ENCODE measurements around the gene FOLR1.

The FOLR1 gene

GRCh38 chr11:72235351-72236057 is 43.6 kb downstream of the FOLR1 start:
- no peak for DNase-seq (ENCODE audit: low read depth, low spot score)

GRCh38 chr11:72236083-72236697 is 44.2 kb downstream of the FOLR1 start:
- DNase-seq (ENCODE audit: low read depth, low spot score), result no peak

- no peak for DNase-seq (ENCODE audit: low read depth, low spot score)
Observed at GRCh38 chr11:72236774-72237111, 44.8 kb downstream of the FOLR1 start.

- DNase-seq (ENCODE audit: low read depth, low spot score), result no peak
Observed at GRCh38 chr11:72237112-72237931, 45.4 kb downstream of the FOLR1 start.

- peak; percentile 83 for DNase-seq (ENCODE audit: low read depth, low spot score)
Observed at GRCh38 chr11:72238040-72238450, 46.1 kb downstream of the FOLR1 start.

GRCh38 chr11:72238492-72239312 is 46.8 kb downstream of the FOLR1 start:
- DNase-seq (ENCODE audit: low read depth, low spot score), result no peak

GRCh38 chr11:72239313-72239848 is 47.4 kb downstream of the FOLR1 start:
- peak; percentile 65 for DNase-seq (ENCODE audit: low read depth, low spot score)

GRCh38 chr11:72239849-72240460 is 48.0 kb downstream of the FOLR1 start:
- peak; percentile 70 for DNase-seq (ENCODE audit: low read depth, low spot score)

GRCh38 chr11:72240461-72241290 is 48.7 kb downstream of the FOLR1 start:
- peak; percentile 41 for DNase-seq (ENCODE audit: low read depth, low spot score)

GRCh38 chr11:72241291-72241781 is 49.4 kb downstream of the FOLR1 start:
- DNase-seq (ENCODE audit: low read depth, low spot score), result no peak

- no peak for DNase-seq (ENCODE audit: low read depth, low spot score)
Observed at GRCh38 chr11:72242141-72242540, 50.2 kb downstream of the FOLR1 start.

- DNase-seq (ENCODE audit: low read depth, low spot score), result no peak
Observed at GRCh38 chr11:72243173-72244059, 51.5 kb downstream of the FOLR1 start.

- no peak for DNase-seq (ENCODE audit: low read depth, low spot score)
Observed at GRCh38 chr11:72244060-72244360, 52.1 kb downstream of the FOLR1 start, which contains the start of gene PHOX2A. Gene PHOX2A, minus strand, starts transcription at chr11:72244176. Its CDS starts 172 bp downstream, at chr11:72244004.

- DNase-seq (ENCODE audit: low read depth, low spot score), result no peak
Observed at GRCh38 chr11:72244361-72245262, 52.7 kb downstream of the FOLR1 start.

- DNase-seq (ENCODE audit: low read depth, low spot score), result no peak
Observed at GRCh38 chr11:72245263-72245816, 53.4 kb downstream of the FOLR1 start.

Measured in astrocyte of the hippocampus (primary cell).